IMR-90 (cell line): ENCODE measurements around the gene C15orf62. TPM values are rescaled to one million over a fixed set of nuclear protein-coding genes. Genes with fewer than 3 reads are reported as not detected.

Experiments
- ATAC-seq: fragments of 200-7000 bp; cut with Tn5 transposase; 2 replicates; pipeline ENCODE4 v1.9.1; 2020; ENCODE audit warnings: low read depth, mild to moderate bottlenecking, moderate library complexity
- BruUV-seq: library from RNA; stranded (reverse); fragments of 400-500 nt; replicated peaks from 2 replicates; lab custom pipeline; 2021; lab: Mats Ljungman, UMichigan
- CTCF ChIA-PET: fragments of 300-600 bp; formaldehyde crosslinking; extraction: SDS; loops from one replicate; lab custom pipeline; 2021; ENCODE audit warnings: antibody characterized with exemption; lab: Yijun Ruan, JAX
- POLR2A ChIA-PET: fragments of 300-600 bp; sonication (Branson Sonifier 250); formaldehyde crosslinking; loops from one replicate; lab custom pipeline; 2022; ENCODE audit warnings: antibody characterized with exemption; ENCODE audit not compliant: unreplicated experiment; lab: Charles Lee
- DNase-seq: peaks from one replicate; pipeline ENCODE4 v3.0.0; 2013
- H2AFZ ChIP-seq: replicated peaks from 2 replicates; pipeline ENCODE3; 2013; ENCODE audit warnings: low read length, mild to moderate bottlenecking; ENCODE audit not compliant: poor library complexity
- H2AK5ac ChIP-seq: 2 replicates; pipeline ENCODE4 v1.6.1; 2013; ENCODE audit warnings: low read depth, low read length, inconsistent platforms
- H2AK9ac ChIP-seq: replicated peaks from 2 replicates; pipeline ENCODE3; 2013; ENCODE audit warnings: mild to moderate bottlenecking, low read depth, low read length, moderate library complexity; ENCODE audit not compliant: poor library complexity
- H2BK120ac ChIP-seq: 2 replicates; pipeline ENCODE4 v1.6.1; 2013; ENCODE audit warnings: low read depth, low read length, inconsistent platforms
- H2BK15ac ChIP-seq: 3 replicates; pipeline ENCODE4 v1.6.1; 2013; ENCODE audit warnings: low read depth, low read length, inconsistent platforms
- H2BK20ac ChIP-seq: 2 replicates; pipeline ENCODE4 v1.6.1; 2013; ENCODE audit warnings: low read depth, mild to moderate bottlenecking, inconsistent platforms, low read length, moderate library complexity
- H2BK5ac ChIP-seq: 2 replicates; pipeline ENCODE4 v1.6.1; 2013; ENCODE audit warnings: mild to moderate bottlenecking, low read depth, low read length, inconsistent platforms; ENCODE audit not compliant: poor library complexity, severe bottlenecking
- H3K14ac ChIP-seq: replicated peaks from 2 replicates; pipeline ENCODE4 v1.6.1; 2013; ENCODE audit warnings: low read depth, low read length, inconsistent platforms
- H3K18ac ChIP-seq: 2 replicates; pipeline ENCODE4 v1.6.1; 2013; ENCODE audit warnings: low read depth, low read length, control low read depth
- H3K23ac ChIP-seq: 2 replicates; pipeline ENCODE4 v1.6.1; 2013; ENCODE audit warnings: low read depth, low read length, inconsistent platforms
- H3K27ac ChIP-seq: 2 replicates; pipeline ENCODE4 v1.5.1; 2013; ENCODE audit warnings: mild to moderate bottlenecking, control low read depth, low read length; ENCODE audit not compliant: insufficient read depth
- H3K27me3 ChIP-seq: 2 replicates; pipeline ENCODE4 v1.6.1; 2013; ENCODE audit warnings: low read length; ENCODE audit not compliant: control insufficient read depth, insufficient read depth
- H3K36me3 ChIP-seq: 2 replicates; pipeline ENCODE4 v1.6.1; 2013; ENCODE audit warnings: low read length, mixed read lengths; ENCODE audit not compliant: control insufficient read depth, insufficient read depth
- H3K4ac ChIP-seq: 2 replicates; pipeline ENCODE4 v1.6.1; 2013; ENCODE audit warnings: low read depth, low read length, inconsistent platforms
- H3K4me1 ChIP-seq: 2 replicates; pipeline ENCODE4 v1.6.1; 2013; ENCODE audit warnings: low read length, mixed read lengths; ENCODE audit not compliant: control insufficient read depth, insufficient read depth
- H3K4me2 ChIP-seq: 2 replicates; pipeline ENCODE4 v1.6.1; 2013; ENCODE audit warnings: low read depth, mild to moderate bottlenecking, control low read depth, low read length, moderate library complexity
- H3K4me3 ChIP-seq: 2 replicates; pipeline ENCODE4 v1.5.1; 2013; ENCODE audit warnings: low read depth, mild to moderate bottlenecking, control low read depth, low read length, moderate library complexity; ENCODE audit not compliant: insufficient read depth
- H3K56ac ChIP-seq: 2 replicates; pipeline ENCODE4 v1.6.1; 2013; ENCODE audit warnings: low read length, inconsistent platforms; ENCODE audit not compliant: insufficient read depth; ENCODE audit errors: extremely low read depth
- H3K79me1 ChIP-seq, 2 experiments: 2 replicates each; pipeline ENCODE4 v1.6.1; 2013; ENCODE audit warnings: low read length in 2 of 2, inconsistent platforms in 1 of 2, low read depth in 1 of 2
- H3K9ac ChIP-seq: 2 replicates; pipeline ENCODE4 v1.6.1; 2013; ENCODE audit warnings: low read depth, low read length, control low read depth
- H3K9me1 ChIP-seq: 2 replicates; pipeline ENCODE4 v1.6.1; 2013; ENCODE audit warnings: low read length, inconsistent platforms; ENCODE audit not compliant: insufficient read depth
- H3K9me3 ChIP-seq: 2 replicates; pipeline ENCODE4 v1.6.1; 2013; ENCODE audit warnings: low read length; ENCODE audit not compliant: control insufficient read depth, insufficient read depth
- H4K20me1 ChIP-seq: 2 replicates; pipeline ENCODE4 v1.6.1; 2013; ENCODE audit warnings: low read length, inconsistent platforms; ENCODE audit not compliant: insufficient read depth
- H4K5ac ChIP-seq: 2 replicates; pipeline ENCODE4 v1.6.1; 2013; ENCODE audit warnings: mild to moderate bottlenecking, low read depth, low read length, control low read depth
- H4K8ac ChIP-seq, 2 experiments: 2 replicates each; pipeline ENCODE4 v1.6.1; 2013; ENCODE audit warnings: low read depth in 2 of 2, low read length in 2 of 2, control low read depth in 1 of 2, inconsistent platforms in 1 of 2
- H4K91ac ChIP-seq: 2 replicates; pipeline ENCODE4 v1.6.1; 2013; ENCODE audit warnings: low read depth, low read length, inconsistent platforms; ENCODE audit not compliant: insufficient read depth
- BHLHE40 ChIP-seq: fragments of 150-350 bp; IDR thresholded peaks from 2 replicates; pipeline ENCODE4 v1.6.1; 2016; ENCODE audit warnings: mild to moderate bottlenecking, low read depth, low read length
- CEBPB ChIP-seq: IDR thresholded peaks from 2 replicates; pipeline ENCODE4 v1.6.1; 2012; ENCODE audit warnings: low read depth, low read length, improper control_type of control experiment
- CHD1 ChIP-seq: IDR thresholded peaks from 2 replicates; pipeline ENCODE4 v1.6.1; 2012; ENCODE audit warnings: low read depth, low read length, improper control_type of control experiment
- FOS ChIP-seq: fragments of 150-350 bp; IDR thresholded peaks from 2 replicates; pipeline ENCODE4 v1.6.1; 2016; ENCODE audit warnings: low read depth, low read length
- MAFK ChIP-seq: IDR thresholded peaks from 2 replicates; pipeline ENCODE4 v1.6.1; 2012; ENCODE audit warnings: low read depth, low read length, improper control_type of control experiment
- MAZ ChIP-seq: IDR thresholded peaks from 2 replicates; pipeline ENCODE4 v1.6.1; 2012; ENCODE audit warnings: low read depth, mild to moderate bottlenecking, low read length, improper control_type of control experiment, moderate library complexity, borderline replicate concordance
- MXI1 ChIP-seq: IDR thresholded peaks from 2 replicates; pipeline ENCODE4 v1.6.1; 2012; ENCODE audit warnings: low read depth, mild to moderate bottlenecking, low read length, moderate library complexity, borderline replicate concordance
- NFE2L2 ChIP-seq: fragments of 150-350 bp; IDR thresholded peaks from 2 replicates; pipeline ENCODE4 v1.6.1; 2016; ENCODE audit warnings: low read depth, mild to moderate bottlenecking, low read length
- RAD21 ChIP-seq: IDR thresholded peaks from 2 replicates; pipeline ENCODE4 v1.6.1; 2012; ENCODE audit warnings: low read length, improper control_type of control experiment
- RFX5 ChIP-seq: IDR thresholded peaks from 2 replicates; pipeline ENCODE4 v1.8.0; 2012; ENCODE audit warnings: low read depth, mild to moderate bottlenecking, low read length, moderate library complexity
- SMC3 ChIP-seq: fragments of 150-350 bp; IDR thresholded peaks from 2 replicates; pipeline ENCODE4 v1.6.1; 2016; ENCODE audit warnings: low read depth, mild to moderate bottlenecking, antibody characterized with exemption, low read length, moderate library complexity
- WGBS, 2 experiments: methylation state at CpG; one replicate each; pipeline versions ENCODE4 v1.1.5 to v1.1.7; 2013; ENCODE audit warnings: missing lambda C conversion rate in 2 of 2; ENCODE audit not compliant: insufficient read length in 1 of 2; ENCODE audit errors: extremely low coverage in 2 of 2; 5-methylcytosine and 5-hydroxymethylcytosine counted together
- dilution Hi-C: fragments of 300-500 bp; cut with HindIII; formaldehyde crosslinking; loops from one replicate; pipeline ENCODE4 v1.14.3; 2018; ENCODE audit warnings: low sequenced_read_pairs; ENCODE audit not compliant: unreplicated experiment
- in situ Hi-C: fragments of 300-500 bp; cut with MboI; formaldehyde crosslinking; loops from 3 replicates; pipeline ENCODE4 v1.14.3; 2019; ENCODE audit warnings: low sequenced_read_pairs, inconsistent platforms, mixed read lengths
- intact Hi-C: fragments of 100-400 bp; cut with micrococcal nuclease; formaldehyde crosslinking; loops from 2 replicates; pipeline ENCODE4 v1.10.0; 2022
- polyA plus RNA-seq, 3 experiments: library from polyadenylated mRNA; depleted of rRNA; stranded (reverse); fragments of >200 nt; gene quantifications; 2 replicates each; pipeline ENCODE4 v1.2.3, GENCODE V29; 2012; ENCODE audit warnings: low replicate concordance in 1 of 3
- total RNA-seq: library from RNA; depleted of rRNA; stranded (reverse); fragments of >200 nt; gene quantifications from 2 replicates; pipeline ENCODE4 v1.2.3, GENCODE V29; 2012
- TF ChIP-seq, protein P1 (sequence below): fragments of 150-350 bp; IDR thresholded peaks from 2 replicates; pipeline ENCODE4 v1.6.1; 2016; ENCODE audit warnings: low read depth, mild to moderate bottlenecking, low read length, moderate library complexity, borderline replicate concordance
- TF ChIP-seq, protein P2 (sequence below): conservative IDR thresholded peaks from 2 replicates; pipeline ENCODE4 v1.5.1; 2012; ENCODE audit warnings: mild to moderate bottlenecking, low read depth, low read length, improper control_type of control experiment

Gene C15orf62
- total and polyA plus RNA-seq, 2 of the 4 experiments (the other 2 are of a cell fraction): not detected

DNA sequence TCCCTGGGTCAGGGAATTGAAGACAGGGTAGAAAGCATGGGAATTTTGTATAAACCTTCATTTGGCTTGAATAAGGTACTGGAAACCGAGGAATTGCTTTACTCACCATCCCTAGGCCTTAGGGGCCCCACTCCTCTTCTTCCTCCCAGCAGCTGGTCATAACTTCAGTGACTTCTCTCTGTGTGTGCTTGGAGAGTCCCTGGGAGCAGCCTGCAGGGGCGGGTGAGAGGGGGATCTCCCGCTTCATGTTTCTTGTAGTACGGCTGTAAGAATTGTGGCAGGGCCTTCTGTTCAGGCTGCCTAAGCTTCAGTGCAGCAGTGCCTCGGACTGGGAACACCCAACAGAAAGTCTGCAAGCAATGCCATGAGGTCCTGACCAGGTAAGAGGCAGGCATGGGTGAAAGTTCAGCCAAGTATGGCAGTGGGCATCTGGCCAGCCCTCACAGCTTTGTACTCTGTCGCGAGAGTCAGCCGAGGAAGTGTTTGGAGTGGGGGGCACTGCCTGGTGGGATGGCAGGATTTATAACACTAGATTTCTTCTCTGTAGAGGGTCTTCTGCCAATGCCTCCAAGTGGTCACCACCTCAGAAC, 39.2 kb downstream of the C15orf62 start:
- Histone ChIP-seq H3K18ac (no peak overlapping the region), H3K4me1 (peaks cover 6% of the 10 kb centered on the region), H2BK15ac (no peak overlapping the region), H3K79me1 (peaks cover 26 to 39% of the 10 kb centered on the region in 2 experiments), H4K8ac (no peak overlapping the region), H2BK20ac (no peak overlapping the region), H4K91ac (no peak overlapping the region), H4K20me1 (no peaks in the 10 kb centered on the region), H3K4me3 (no peak overlapping the region), H3K56ac (no peak overlapping the region), H2AFZ (no peak overlapping the region), H3K9ac (no peak overlapping the region), H3K4ac (no peak overlapping the region), H2BK120ac (no peak overlapping the region), H3K27me3 (no peaks in the 10 kb centered on the region), H2BK5ac (no peak overlapping the region), H3K36me3 (peaks cover 20% of the 10 kb centered on the region), H2AK9ac (no peak overlapping the region), H2AK5ac (no peak overlapping the region), H3K9me3 (no peaks in the 10 kb centered on the region), H4K5ac (no peak overlapping the region), H3K9me1 (no peaks in the 10 kb centered on the region), H3K14ac (no peak overlapping the region), H3K23ac (no peak overlapping the region), H3K27ac (no peak overlapping the region), H3K4me2 (no peak overlapping the region)
- ATAC-seq (no peak), DNase-seq (no peak)
- no peak for TF ChIP-seq CEBPB
- TF ChIP-seq NFE2L2: no peak
- TF ChIP-seq MXI1: no peak
- no peak for TF ChIP-seq BHLHE40
- TF ChIP-seq SMC3: no peak
- TF ChIP-seq MAFK: no peak
- TF ChIP-seq FOS: no peak
- TF ChIP-seq, protein P1, sequence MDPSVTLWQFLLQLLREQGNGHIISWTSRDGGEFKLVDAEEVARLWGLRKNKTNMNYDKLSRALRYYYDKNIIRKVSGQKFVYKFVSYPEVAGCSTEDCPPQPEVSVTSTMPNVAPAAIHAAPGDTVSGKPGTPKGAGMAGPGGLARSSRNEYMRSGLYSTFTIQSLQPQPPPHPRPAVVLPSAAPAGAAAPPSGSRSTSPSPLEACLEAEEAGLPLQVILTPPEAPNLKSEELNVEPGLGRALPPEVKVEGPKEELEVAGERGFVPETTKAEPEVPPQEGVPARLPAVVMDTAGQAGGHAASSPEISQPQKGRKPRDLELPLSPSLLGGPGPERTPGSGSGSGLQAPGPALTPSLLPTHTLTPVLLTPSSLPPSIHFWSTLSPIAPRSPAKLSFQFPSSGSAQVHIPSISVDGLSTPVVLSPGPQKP: no peak
- TF ChIP-seq, protein P2, sequence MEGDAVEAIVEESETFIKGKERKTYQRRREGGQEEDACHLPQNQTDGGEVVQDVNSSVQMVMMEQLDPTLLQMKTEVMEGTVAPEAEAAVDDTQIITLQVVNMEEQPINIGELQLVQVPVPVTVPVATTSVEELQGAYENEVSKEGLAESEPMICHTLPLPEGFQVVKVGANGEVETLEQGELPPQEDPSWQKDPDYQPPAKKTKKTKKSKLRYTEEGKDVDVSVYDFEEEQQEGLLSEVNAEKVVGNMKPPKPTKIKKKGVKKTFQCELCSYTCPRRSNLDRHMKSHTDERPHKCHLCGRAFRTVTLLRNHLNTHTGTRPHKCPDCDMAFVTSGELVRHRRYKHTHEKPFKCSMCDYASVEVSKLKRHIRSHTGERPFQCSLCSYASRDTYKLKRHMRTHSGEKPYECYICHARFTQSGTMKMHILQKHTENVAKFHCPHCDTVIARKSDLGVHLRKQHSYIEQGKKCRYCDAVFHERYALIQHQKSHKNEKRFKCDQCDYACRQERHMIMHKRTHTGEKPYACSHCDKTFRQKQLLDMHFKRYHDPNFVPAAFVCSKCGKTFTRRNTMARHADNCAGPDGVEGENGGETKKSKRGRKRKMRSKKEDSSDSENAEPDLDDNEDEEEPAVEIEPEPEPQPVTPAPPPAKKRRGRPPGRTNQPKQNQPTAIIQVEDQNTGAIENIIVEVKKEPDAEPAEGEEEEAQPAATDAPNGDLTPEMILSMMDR: no peak
- no peak for TF ChIP-seq RFX5
- no peak for TF ChIP-seq CHD1
- no peak for TF ChIP-seq MAZ
- TF ChIP-seq RAD21: no peak
- 56% methylated on average over 3 of the region's 8 CpGs; no CpG with 5 or more reads in 1 of the 2 experiments for WGBS, 2 experiments
- CTCF ChIA-PET: no interaction called here
- intact Hi-C loops: no loop called here
- no TSS peak for BruUV-seq
- POLR2A ChIA-PET: no interaction called here
- in situ Hi-C loops: no loop called here
- dilution Hi-C loops: no loop called here
